GM12873 (cell line): ENCODE data around the gene RAB36.

Experiments
- CTCF ChIP-seq: IDR thresholded peaks from 2 replicates; pipeline ENCODE4 v1.5.1; 2012; ENCODE audit warnings: low read depth, mild to moderate bottlenecking, moderate library complexity, low read length, control low read depth; ENCODE audit not compliant: insufficient read depth; ENCODE audit errors: missing control alignments

The RAB36 gene

GRCh38 chr22:23123804-23124254, 21.4 kb upstream of the RAB36 start:
- no peak for TF ChIP-seq CTCF

- TF ChIP-seq CTCF, result no peak
These were observed 20.4 kb upstream of the RAB36 start for GRCh38 chr22:23124611-23125511.

GRCh38 chr22:23125512-23126103, 19.7 kb upstream of the RAB36 start:
- no peak for TF ChIP-seq CTCF

- TF ChIP-seq CTCF, result no peak
These were observed 18.9 kb upstream of the RAB36 start for GRCh38 chr22:23126165-23127054.

- no peak for TF ChIP-seq CTCF
These were observed 18.1 kb upstream of the RAB36 start for GRCh38 chr22:23127055-23127756.

- TF ChIP-seq CTCF, result no peak
These were observed 17.5 kb upstream of the RAB36 start for GRCh38 chr22:23127788-23128187.
